Endothelial cell of umbilical vein (primary cell): ENCODE data around the gene TIMM17A.

Experiments used
- EZH2 ChIP-seq: IDR thresholded peaks from 2 replicates; pipeline ENCODE4 v1.6.1; 2012; ENCODE audit warnings: borderline replicate concordance, low read depth, mild to moderate bottlenecking, moderate library complexity, low read length, inconsistent platforms; ENCODE audit not compliant: severe bottlenecking
- GATA2 ChIP-seq: IDR thresholded peaks from 2 replicates; pipeline ENCODE4 v1.7.0; 2011; ENCODE audit warnings: low read depth, mild to moderate bottlenecking, moderate library complexity, mixed read lengths, low read length; ENCODE audit not compliant: insufficient read length, insufficient read depth
- JUN ChIP-seq: IDR thresholded peaks from 2 replicates; pipeline ENCODE4 v1.6.1; 2011; ENCODE audit warnings: borderline replicate concordance, low read depth; ENCODE audit not compliant: insufficient read length, insufficient read depth
- MYC ChIP-seq: IDR thresholded peaks from one replicate; pipeline ENCODE4 v1.6.1; 2011; ENCODE audit warnings: mild to moderate bottlenecking, low read depth, low read length
- POLR2A ChIP-seq: IDR thresholded peaks from 2 replicates; pipeline ENCODE4 v1.6.1; 2012; ENCODE audit warnings: low read depth, mild to moderate bottlenecking, control low read depth, low read length
- POLR2AphosphoS5 ChIP-seq: IDR thresholded peaks from 2 replicates; pipeline ENCODE4 v1.6.1; 2012; ENCODE audit warnings: low read depth, mild to moderate bottlenecking, control low read depth, low read length, moderate library complexity; ENCODE audit not compliant: insufficient read depth
- TF ChIP-seq, protein P1 (sequence below): IDR thresholded peaks from 2 replicates; pipeline ENCODE4 v1.6.1; 2011; ENCODE audit not compliant: insufficient read depth, insufficient read length
- TF ChIP-seq, protein P2 (sequence below), 2 donors: IDR thresholded peaks; 1 replicate in 1 of 2; 2 replicates in 1 of 2; pipeline ENCODE4 v1.5.1; 2011; ENCODE audit warnings: low read length in 2 of 2, mild to moderate bottlenecking in 2 of 2, moderate library complexity in 2 of 2, control low read depth in 1 of 2, inconsistent platforms in 1 of 2, low read depth in 1 of 2; ENCODE audit not compliant: insufficient read depth in 1 of 2; ENCODE audit errors: extremely low read depth in 1 of 2

DNA sequence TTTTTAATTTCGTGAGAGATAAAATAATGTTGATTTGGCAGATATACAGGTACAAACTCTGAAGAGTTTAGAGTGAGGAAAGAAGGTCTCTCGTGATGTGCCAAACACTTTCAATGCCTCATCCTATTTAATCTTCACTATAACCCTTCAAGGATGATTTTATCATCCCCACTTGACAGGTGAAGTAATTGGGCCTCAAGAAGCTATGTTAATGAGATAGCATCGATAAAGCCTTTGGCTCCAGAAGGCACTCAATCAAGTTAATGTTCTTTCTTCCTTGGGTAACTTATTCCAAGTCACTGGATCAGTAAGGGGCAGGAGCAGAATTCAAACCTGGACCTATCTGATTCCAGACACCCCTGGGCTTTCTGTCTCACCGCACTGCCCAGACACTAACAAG, 16.2 kb upstream of the TIMM17A start:
- no peak for TF ChIP-seq POLR2AphosphoS5
- TF ChIP-seq, protein P1, sequence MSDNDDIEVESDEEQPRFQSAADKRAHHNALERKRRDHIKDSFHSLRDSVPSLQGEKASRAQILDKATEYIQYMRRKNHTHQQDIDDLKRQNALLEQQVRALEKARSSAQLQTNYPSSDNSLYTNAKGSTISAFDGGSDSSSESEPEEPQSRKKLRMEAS: no peak
- TF ChIP-seq, protein P2, sequence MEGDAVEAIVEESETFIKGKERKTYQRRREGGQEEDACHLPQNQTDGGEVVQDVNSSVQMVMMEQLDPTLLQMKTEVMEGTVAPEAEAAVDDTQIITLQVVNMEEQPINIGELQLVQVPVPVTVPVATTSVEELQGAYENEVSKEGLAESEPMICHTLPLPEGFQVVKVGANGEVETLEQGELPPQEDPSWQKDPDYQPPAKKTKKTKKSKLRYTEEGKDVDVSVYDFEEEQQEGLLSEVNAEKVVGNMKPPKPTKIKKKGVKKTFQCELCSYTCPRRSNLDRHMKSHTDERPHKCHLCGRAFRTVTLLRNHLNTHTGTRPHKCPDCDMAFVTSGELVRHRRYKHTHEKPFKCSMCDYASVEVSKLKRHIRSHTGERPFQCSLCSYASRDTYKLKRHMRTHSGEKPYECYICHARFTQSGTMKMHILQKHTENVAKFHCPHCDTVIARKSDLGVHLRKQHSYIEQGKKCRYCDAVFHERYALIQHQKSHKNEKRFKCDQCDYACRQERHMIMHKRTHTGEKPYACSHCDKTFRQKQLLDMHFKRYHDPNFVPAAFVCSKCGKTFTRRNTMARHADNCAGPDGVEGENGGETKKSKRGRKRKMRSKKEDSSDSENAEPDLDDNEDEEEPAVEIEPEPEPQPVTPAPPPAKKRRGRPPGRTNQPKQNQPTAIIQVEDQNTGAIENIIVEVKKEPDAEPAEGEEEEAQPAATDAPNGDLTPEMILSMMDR (IDR thresholded peaks at IDR 0.05; ENCODE audit: extremely low read depth in 1 of 2, insufficient read depth in 1 of 2, low read depth in 1 of 2, low read length in 2 of 2): no peak
- no peak for TF ChIP-seq POLR2A
- no peak for TF ChIP-seq EZH2
- TF ChIP-seq GATA2: no peak
- no peak for TF ChIP-seq JUN
- no peak for TF ChIP-seq MYC
